IMR-90 (cell line): ENCODE data around the gene MSI2.

ENCODE experiments used
- CEBPB ChIP-seq: IDR thresholded peaks from 2 replicates; pipeline ENCODE4 v1.6.1; 2012; ENCODE audit warnings: low read depth, low read length, improper control_type of control experiment
- CHD1 ChIP-seq: IDR thresholded peaks from 2 replicates; pipeline ENCODE4 v1.6.1; 2012; ENCODE audit warnings: low read depth, low read length, improper control_type of control experiment
- CTCF ChIP-seq: conservative IDR thresholded peaks from 2 replicates; pipeline ENCODE4 v1.5.1; 2012; ENCODE audit warnings: mild to moderate bottlenecking, low read depth, low read length, improper control_type of control experiment
- MAFK ChIP-seq: IDR thresholded peaks from 2 replicates; pipeline ENCODE4 v1.6.1; 2012; ENCODE audit warnings: low read depth, low read length, improper control_type of control experiment
- POLR2A ChIP-seq: IDR thresholded peaks from 2 replicates; pipeline ENCODE4 v1.6.1; 2012; ENCODE audit warnings: mild to moderate bottlenecking, low read depth, low read length
- RAD21 ChIP-seq: IDR thresholded peaks from 2 replicates; pipeline ENCODE4 v1.6.1; 2012; ENCODE audit warnings: low read length, improper control_type of control experiment
- RCOR1 ChIP-seq: IDR thresholded peaks from 2 replicates; pipeline ENCODE4 v1.6.1; 2012; ENCODE audit warnings: mild to moderate bottlenecking, low read length, improper control_type of control experiment; ENCODE audit not compliant: insufficient replicate concordance
- TF ChIP-seq, protein P1 (sequence below): fragments of 150-350 bp; IDR thresholded peaks from 2 replicates; pipeline ENCODE4 v1.6.1; 2017; ENCODE audit warnings: mild to moderate bottlenecking, antibody characterized with exemption, low read length, low read depth

DNA sequence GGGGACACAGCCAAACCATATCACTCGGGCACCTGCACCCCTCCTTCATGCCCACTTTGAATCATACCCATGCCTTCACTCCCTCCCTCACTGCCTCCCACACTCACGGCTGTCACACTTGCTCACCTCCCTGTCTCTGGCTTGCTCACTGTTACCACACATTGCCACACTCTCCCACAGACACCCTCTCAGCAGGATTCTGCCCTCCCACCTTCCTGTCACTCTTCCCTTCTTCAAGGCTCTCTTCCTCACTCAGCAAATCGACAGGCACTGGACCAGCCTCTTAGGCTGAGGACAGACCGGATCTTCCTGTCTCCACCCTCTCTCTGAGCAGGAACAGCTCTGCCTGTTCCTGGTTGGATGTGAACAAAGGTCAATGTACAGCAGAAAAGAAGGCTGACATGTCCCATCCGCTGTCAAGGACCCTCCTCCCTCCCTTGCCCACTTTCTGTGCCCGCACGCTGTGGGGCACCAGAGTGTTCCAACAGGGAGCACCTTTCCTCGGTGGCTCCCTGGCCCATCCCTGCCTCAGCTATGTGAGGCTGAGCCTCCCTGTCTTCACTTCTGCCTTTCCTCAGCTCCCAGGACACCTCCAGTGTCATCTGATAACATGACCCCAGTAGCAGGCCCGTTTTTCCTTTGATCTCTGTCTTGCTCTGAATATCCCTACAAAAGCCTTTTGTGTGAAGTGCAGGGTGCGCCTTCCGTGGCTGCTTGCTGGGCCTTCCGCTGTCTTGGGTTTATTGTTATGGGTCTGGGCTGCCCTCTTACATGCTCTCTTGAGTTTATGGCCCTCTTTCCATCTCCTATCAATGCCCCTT lies 441.8 kb downstream of the MSI2 start:
- no peak for TF ChIP-seq CTCF
- TF ChIP-seq POLR2A: no peak
- TF ChIP-seq CHD1: no peak
- TF ChIP-seq CEBPB: no peak
- no peak for TF ChIP-seq RCOR1
- no peak for TF ChIP-seq MAFK
- TF ChIP-seq, protein P1, sequence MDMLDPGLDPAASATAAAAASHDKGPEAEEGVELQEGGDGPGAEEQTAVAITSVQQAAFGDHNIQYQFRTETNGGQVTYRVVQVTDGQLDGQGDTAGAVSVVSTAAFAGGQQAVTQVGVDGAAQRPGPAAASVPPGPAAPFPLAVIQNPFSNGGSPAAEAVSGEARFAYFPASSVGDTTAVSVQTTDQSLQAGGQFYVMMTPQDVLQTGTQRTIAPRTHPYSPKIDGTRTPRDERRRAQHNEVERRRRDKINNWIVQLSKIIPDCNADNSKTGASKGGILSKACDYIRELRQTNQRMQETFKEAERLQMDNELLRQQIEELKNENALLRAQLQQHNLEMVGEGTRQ: no peak
- no peak for TF ChIP-seq RAD21
